ENCODE measurements around the gene RPRD2. TPM values are rescaled to one million over a fixed set of nuclear protein-coding genes. Genes with fewer than 3 reads are reported as not detected.
A peak's percentile ranks its signal among the peaks of the same experiment; 100 is the strongest.

Gene RPRD2
- total and polyA plus RNA-seq, 9 of the 15 experiments (the other 6 are each of a cell fraction or from before 2014, with no cell fraction given), result 1.5 to 21.6 (median 7.7) TPM

DNA sequence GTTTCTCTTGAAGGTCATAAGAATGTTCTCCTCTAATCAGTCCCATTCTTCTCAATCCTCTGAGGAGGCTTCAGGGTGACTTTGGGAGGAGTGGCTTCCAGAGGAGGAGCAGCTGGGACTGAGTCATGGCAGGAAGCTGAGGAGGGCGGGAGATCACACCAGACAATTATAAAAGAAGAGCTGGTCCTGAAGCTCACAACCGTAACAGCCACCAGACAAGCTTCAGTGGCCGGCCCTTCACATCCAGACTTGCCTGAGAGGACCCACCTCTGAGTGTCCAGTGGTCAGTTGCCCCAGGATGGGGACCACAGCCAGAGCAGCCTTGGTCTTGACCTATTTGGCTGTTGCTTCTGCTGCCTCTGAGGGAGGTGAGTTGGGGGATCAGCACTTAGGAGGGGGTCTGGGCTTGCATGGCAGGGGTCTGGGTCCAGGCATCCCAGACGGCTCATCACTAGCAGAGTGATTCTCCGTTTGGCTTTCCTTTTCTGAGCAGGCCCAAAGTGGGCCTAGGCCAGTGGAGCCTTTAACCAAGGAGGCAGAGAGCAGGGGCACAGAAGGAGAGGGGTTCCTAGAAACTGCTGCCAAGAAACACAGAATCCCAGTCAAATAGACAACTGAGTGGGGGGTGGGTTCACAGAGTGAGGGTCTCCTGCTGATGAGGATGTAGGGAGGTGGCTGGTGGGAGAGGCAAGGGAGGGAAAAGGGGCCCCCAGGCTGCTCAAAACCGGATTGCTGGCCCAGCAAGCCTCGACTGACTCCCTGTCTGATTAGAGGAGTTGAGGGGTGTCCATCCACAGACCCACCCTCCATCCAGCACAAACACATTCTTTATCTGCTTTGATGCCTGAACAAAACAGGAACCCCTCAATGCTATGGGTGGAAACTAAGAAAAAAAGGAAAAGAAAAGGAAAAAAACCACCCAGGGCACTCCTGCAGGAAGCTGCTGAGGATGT is 144.2 kb downstream of the RPRD2 start, which contains the start of gene ECM1 (continued):
- TF ChIP-seq, protein P1, sequence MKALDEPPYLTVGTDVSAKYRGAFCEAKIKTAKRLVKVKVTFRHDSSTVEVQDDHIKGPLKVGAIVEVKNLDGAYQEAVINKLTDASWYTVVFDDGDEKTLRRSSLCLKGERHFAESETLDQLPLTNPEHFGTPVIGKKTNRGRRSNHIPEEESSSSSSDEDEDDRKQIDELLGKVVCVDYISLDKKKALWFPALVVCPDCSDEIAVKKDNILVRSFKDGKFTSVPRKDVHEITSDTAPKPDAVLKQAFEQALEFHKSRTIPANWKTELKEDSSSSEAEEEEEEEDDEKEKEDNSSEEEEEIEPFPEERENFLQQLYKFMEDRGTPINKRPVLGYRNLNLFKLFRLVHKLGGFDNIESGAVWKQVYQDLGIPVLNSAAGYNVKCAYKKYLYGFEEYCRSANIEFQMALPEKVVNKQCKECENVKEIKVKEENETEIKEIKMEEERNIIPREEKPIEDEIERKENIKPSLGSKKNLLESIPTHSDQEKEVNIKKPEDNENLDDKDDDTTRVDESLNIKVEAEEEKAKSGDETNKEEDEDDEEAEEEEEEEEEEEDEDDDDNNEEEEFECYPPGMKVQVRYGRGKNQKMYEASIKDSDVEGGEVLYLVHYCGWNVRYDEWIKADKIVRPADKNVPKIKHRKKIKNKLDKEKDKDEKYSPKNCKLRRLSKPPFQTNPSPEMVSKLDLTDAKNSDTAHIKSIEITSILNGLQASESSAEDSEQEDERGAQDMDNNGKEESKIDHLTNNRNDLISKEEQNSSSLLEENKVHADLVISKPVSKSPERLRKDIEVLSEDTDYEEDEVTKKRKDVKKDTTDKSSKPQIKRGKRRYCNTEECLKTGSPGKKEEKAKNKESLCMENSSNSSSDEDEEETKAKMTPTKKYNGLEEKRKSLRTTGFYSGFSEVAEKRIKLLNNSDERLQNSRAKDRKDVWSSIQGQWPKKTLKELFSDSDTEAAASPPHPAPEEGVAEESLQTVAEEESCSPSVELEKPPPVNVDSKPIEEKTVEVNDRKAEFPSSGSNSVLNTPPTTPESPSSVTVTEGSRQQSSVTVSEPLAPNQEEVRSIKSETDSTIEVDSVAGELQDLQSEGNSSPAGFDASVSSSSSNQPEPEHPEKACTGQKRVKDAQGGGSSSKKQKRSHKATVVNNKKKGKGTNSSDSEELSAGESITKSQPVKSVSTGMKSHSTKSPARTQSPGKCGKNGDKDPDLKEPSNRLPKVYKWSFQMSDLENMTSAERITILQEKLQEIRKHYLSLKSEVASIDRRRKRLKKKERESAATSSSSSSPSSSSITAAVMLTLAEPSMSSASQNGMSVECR (CRISPR knock-in tag; IDR thresholded peaks at IDR 0.05), result peak; percentile 55; the same call in 1 of the 2 replicates
- TF ChIP-seq GABPB1 (CRISPR knock-in tag; IDR thresholded peaks at IDR 0.05) (no peak), ZC3H11A (IDR thresholded peaks at IDR 0.05; ENCODE audit: low read depth, low read length) (0 out of 2 replicates have a peak, but pooled peaks have one; percentile 32), MEIS2 (IDR thresholded peaks at IDR 0.05; ENCODE audit: partially characterized antibody) (no peak), PML (IDR thresholded peaks at IDR 0.05; ENCODE audit: low read length) (peak; percentile 46; the same call in 1 of the 2 replicates), ZNF263 (CRISPR knock-in tag; IDR thresholded peaks at IDR 0.05; ENCODE audit: borderline replicate concordance) (peak; percentile 97), CBX1 (IDR thresholded peaks at IDR 0.05; ENCODE audit: low read depth) (no peak), ZNF696 (CRISPR knock-in tag; conservative IDR thresholded peaks at IDR 0.05) (no peak), HNRNPK (IDR thresholded peaks at IDR 0.05; ENCODE audit: low read depth, low read length, poor library complexity, severe bottlenecking) (no peak), HNRNPL (IDR thresholded peaks at IDR 0.05; ENCODE audit: low read depth, low read length) (no peak), MCM5 (IDR thresholded peaks at IDR 0.05; ENCODE audit: low read depth) (no peak)
- TF ChIP-seq, protein P2, sequence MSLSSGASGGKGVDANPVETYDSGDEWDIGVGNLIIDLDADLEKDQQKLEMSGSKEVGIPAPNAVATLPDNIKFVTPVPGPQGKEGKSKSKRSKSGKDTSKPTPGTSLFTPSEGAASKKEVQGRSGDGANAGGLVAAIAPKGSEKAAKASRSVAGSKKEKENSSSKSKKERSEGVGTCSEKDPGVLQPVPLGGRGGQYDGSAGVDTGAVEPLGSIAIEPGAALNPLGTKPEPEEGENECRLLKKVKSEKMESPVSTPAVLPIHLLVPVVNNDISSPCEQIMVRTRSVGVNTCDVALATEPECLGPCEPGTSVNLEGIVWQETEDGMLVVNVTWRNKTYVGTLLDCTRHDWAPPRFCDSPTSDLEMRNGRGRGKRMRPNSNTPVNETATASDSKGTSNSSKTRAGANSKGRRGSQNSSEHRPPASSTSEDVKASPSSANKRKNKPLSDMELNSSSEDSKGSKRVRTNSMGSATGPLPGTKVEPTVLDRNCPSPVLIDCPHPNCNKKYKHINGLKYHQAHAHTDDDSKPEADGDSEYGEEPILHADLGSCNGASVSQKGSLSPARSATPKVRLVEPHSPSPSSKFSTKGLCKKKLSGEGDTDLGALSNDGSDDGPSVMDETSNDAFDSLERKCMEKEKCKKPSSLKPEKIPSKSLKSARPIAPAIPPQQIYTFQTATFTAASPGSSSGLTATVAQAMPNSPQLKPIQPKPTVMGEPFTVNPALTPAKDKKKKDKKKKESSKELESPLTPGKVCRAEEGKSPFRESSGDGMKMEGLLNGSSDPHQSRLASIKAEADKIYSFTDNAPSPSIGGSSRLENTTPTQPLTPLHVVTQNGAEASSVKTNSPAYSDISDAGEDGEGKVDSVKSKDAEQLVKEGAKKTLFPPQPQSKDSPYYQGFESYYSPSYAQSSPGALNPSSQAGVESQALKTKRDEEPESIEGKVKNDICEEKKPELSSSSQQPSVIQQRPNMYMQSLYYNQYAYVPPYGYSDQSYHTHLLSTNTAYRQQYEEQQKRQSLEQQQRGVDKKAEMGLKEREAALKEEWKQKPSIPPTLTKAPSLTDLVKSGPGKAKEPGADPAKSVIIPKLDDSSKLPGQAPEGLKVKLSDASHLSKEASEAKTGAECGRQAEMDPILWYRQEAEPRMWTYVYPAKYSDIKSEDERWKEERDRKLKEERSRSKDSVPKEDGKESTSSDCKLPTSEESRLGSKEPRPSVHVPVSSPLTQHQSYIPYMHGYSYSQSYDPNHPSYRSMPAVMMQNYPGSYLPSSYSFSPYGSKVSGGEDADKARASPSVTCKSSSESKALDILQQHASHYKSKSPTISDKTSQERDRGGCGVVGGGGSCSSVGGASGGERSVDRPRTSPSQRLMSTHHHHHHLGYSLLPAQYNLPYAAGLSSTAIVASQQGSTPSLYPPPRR (CRISPR knock-in tag; IDR thresholded peaks at IDR 0.05; ENCODE audit: borderline replicate concordance), result no peak
- TF ChIP-seq, protein P3, sequence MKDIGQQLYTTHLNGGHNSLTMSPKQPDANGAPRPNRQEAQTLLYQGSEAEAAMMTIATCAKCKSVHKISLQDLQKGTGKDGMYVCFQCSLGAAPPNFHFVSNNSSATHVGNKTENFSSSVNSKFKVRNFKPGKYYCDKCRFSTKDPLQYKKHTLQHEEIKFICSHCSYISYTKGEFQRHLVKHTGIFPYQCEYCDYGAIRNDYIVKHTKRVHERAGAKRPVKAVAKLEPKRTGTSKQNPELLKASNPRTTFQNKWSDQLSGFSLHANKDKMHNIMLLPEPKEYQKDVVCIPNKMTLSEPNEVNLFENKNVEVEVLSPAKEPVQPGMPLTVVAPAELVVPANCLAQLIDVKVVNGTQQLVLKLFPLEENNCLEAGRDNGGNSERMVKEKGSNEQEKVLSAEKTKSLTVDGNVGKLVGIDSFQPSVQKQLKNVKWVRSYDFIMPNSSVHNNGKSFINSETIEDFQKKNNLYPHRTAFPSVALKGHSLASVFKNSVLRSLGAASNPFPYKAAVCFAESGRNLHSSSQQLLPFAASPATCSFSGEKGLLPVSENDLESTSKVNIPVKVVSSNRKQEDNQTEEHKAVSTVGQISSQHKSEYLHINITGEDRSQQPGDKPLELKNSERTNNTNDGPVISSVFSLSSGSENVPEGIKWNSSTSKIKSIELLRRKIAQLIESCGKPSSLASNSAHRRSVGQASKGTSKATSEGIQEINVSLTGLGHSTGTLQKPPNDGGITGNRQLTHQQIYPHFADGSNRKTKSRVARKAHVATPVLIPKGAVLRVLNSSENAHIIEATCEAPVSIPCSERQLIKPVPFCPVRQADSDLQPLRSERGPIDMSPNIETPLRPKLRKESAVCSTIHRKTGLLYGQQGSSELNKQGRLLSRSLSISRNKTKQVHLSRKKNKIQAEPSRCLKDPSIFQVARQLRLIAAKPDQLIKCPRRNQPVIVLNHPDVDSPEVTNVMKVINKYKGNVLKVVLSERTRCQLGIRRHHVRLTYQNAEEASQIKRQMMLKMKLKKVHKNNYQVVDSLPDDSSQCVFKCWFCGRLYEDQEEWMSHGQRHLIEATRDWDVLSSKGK (CRISPR knock-in tag; IDR thresholded peaks at IDR 0.05), result no peak
